ENCODE data around the gene MCF2L.

DNA sequence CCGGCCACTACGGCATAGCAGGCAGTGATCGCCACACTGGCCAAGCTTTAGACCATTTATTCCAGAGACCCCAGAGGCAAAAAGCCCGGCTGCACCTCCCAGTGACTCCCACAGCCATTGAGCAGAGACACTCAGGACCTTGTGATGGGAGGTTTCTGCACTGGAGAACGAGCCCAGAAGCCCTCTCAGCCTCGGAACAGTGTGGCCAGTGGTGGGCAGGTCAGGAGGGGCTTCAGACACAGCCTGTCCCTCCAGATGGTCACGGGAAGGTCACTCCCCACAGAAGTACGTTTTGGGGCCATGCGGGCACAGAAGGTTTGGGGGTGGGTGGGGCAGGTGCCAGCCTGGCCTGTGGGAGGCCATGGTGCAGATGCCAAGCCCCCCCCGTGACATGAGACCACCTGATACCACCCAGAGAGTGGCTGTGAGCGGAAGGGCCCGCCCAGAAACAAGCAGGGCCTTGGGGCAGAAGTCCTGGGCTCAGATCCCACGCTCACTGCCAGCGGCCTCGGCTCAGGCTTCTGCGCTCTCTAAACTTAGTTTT, 153.0 kb downstream of the MCF2L start:
- TF ChIP-seq, protein P1, sequence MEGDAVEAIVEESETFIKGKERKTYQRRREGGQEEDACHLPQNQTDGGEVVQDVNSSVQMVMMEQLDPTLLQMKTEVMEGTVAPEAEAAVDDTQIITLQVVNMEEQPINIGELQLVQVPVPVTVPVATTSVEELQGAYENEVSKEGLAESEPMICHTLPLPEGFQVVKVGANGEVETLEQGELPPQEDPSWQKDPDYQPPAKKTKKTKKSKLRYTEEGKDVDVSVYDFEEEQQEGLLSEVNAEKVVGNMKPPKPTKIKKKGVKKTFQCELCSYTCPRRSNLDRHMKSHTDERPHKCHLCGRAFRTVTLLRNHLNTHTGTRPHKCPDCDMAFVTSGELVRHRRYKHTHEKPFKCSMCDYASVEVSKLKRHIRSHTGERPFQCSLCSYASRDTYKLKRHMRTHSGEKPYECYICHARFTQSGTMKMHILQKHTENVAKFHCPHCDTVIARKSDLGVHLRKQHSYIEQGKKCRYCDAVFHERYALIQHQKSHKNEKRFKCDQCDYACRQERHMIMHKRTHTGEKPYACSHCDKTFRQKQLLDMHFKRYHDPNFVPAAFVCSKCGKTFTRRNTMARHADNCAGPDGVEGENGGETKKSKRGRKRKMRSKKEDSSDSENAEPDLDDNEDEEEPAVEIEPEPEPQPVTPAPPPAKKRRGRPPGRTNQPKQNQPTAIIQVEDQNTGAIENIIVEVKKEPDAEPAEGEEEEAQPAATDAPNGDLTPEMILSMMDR (IDR thresholded peaks at IDR 0.05): no peak
- TF ChIP-seq POLR2A (IDR thresholded peaks at IDR 0.05): no peak
